ENCODE measurements around the gene ENAM.
"Not testable (repeated sequence)": the region's sequence is repeated elsewhere in the genome, so short reads cannot be mapped to it uniquely, and the experiment has no call there.

Gene ENAM

GRCh38 chr4:70629469-70630090 is 1.0 kb downstream of the ENAM start:
- no peak for DNase-seq (ENCODE audit: low read depth)

- no peak for DNase-seq (ENCODE audit: low read depth)
Observed at GRCh38 chr4:70630162-70630561, 1.6 kb downstream of the ENAM start.

GRCh38 chr4:70632028-70632427 is 3.5 kb downstream of the ENAM start:
- DNase-seq (ENCODE audit: low read depth) = no peak

- no peak for DNase-seq (ENCODE audit: low read depth)
Observed at GRCh38 chr4:70634482-70634881, 5.9 kb downstream of the ENAM start.

GRCh38 chr4:70637239-70637913 is 8.8 kb downstream of the ENAM start:
- no peak for DNase-seq (ENCODE audit: low read depth)

GRCh38 chr4:70640192-70640591 is 11.6 kb downstream of the ENAM start:
- DNase-seq (ENCODE audit: low read depth) = no peak

- not testable (repeated sequence) for DNase-seq (ENCODE audit: low read depth)
Observed at GRCh38 chr4:70650741-70651140, 22.2 kb downstream of the ENAM start.

- DNase-seq (ENCODE audit: low read depth) = no peak
Observed at GRCh38 chr4:70651864-70652506, 23.4 kb downstream of the ENAM start.

- no peak for DNase-seq (ENCODE audit: low read depth)
Observed at GRCh38 chr4:70654605-70655011, 26.1 kb downstream of the ENAM start.

- no peak for DNase-seq (ENCODE audit: low read depth)
Observed at GRCh38 chr4:70657326-70657725, 28.8 kb downstream of the ENAM start.

GRCh38 chr4:70658418-70658817 is 29.9 kb downstream of the ENAM start:
- DNase-seq (ENCODE audit: low read depth) = no peak

GRCh38 chr4:70660106-70660505 is 31.6 kb downstream of the ENAM start:
- DNase-seq (ENCODE audit: low read depth) = no peak

- DNase-seq (ENCODE audit: low read depth) = not testable (repeated sequence)
Observed at GRCh38 chr4:70661309-70661922, 32.9 kb downstream of the ENAM start.

GRCh38 chr4:70666369-70666768 is 37.8 kb downstream of the ENAM start, which contains the start of gene JCHAIN:
Gene JCHAIN, minus strand, starts transcription at chr4:70666508. Its CDS starts 18 bp downstream, at chr4:70666490.
- no peak for DNase-seq (ENCODE audit: low read depth)

- no peak for DNase-seq (ENCODE audit: low read depth)
Observed at GRCh38 chr4:70667740-70668535, 39.4 kb downstream of the ENAM start.

- DNase-seq (ENCODE audit: low read depth) = no peak
Observed at GRCh38 chr4:70670332-70671014, 41.9 kb downstream of the ENAM start.

GRCh38 chr4:70671091-70671490 is 42.5 kb downstream of the ENAM start:
- no peak for DNase-seq (ENCODE audit: low read depth)

- DNase-seq (ENCODE audit: low read depth) = no peak
Observed at GRCh38 chr4:70674191-70674590, 45.6 kb downstream of the ENAM start.

- DNase-seq (ENCODE audit: low read depth) = no peak
Observed at GRCh38 chr4:70674731-70675130, 46.2 kb downstream of the ENAM start.

- no peak for DNase-seq (ENCODE audit: low read depth)
Observed at GRCh38 chr4:70676554-70677090, 48.1 kb downstream of the ENAM start.

- DNase-seq (ENCODE audit: low read depth) = no peak
Observed at GRCh38 chr4:70678383-70678999, 49.9 kb downstream of the ENAM start.
